ENCODE measurements around the gene RPL39L.
"Not testable (repeated sequence)": the region's sequence is repeated elsewhere in the genome, so short reads cannot be mapped to it uniquely, and the experiment has no call there.

The RPL39L gene

GRCh38 chr3:187145149-187145895, 6.0 kb upstream of the RPL39L start:
- no peak for DNase-seq (ENCODE audit: extremely low read depth in 1 of 2, low read depth in 1 of 2)

- DNase-seq (ENCODE audit: extremely low read depth in 1 of 2, low read depth in 1 of 2), result no peak
These were observed 578 bp upstream of the RPL39L start for GRCh38 chr3:187139895-187140253.

- no peak for DNase-seq (ENCODE audit: extremely low read depth in 1 of 2, low read depth in 1 of 2)
These were observed 2.4 kb downstream of the RPL39L start for GRCh38 chr3:187136936-187137335.

GRCh38 chr3:187136337-187136736, 3.0 kb downstream of the RPL39L start:
- no peak for DNase-seq (ENCODE audit: extremely low read depth in 1 of 2, low read depth in 1 of 2)

GRCh38 chr3:187135172-187135690, 4.1 kb downstream of the RPL39L start:
- not testable (repeated sequence) for DNase-seq (ENCODE audit: extremely low read depth in 1 of 2, low read depth in 1 of 2)

- DNase-seq (ENCODE audit: extremely low read depth in 1 of 2, low read depth in 1 of 2), result not testable (repeated sequence)
These were observed 6.1 kb downstream of the RPL39L start for GRCh38 chr3:187133181-187133580.

GRCh38 chr3:187132666-187133065, 6.6 kb downstream of the RPL39L start:
- DNase-seq (ENCODE audit: extremely low read depth in 1 of 2, low read depth in 1 of 2), result no peak

- DNase-seq (ENCODE audit: extremely low read depth in 1 of 2, low read depth in 1 of 2), result no peak
These were observed 7.3 kb downstream of the RPL39L start for GRCh38 chr3:187131981-187132380.

GRCh38 chr3:187130346-187131066, 8.8 kb downstream of the RPL39L start:
- no peak for DNase-seq (ENCODE audit: extremely low read depth in 1 of 2, low read depth in 1 of 2)

- no peak for DNase-seq (ENCODE audit: extremely low read depth in 1 of 2, low read depth in 1 of 2)
These were observed 13.8 kb downstream of the RPL39L start for GRCh38 chr3:187125319-187126031.

GRCh38 chr3:187122261-187122660, 17.0 kb downstream of the RPL39L start:
- no peak for DNase-seq (ENCODE audit: extremely low read depth in 1 of 2, low read depth in 1 of 2)

- DNase-seq (ENCODE audit: extremely low read depth in 1 of 2, low read depth in 1 of 2), result no peak
These were observed 19.0 kb downstream of the RPL39L start for GRCh38 chr3:187120326-187120725.

- no peak for DNase-seq (ENCODE audit: extremely low read depth in 1 of 2, low read depth in 1 of 2)
These were observed 24.8 kb downstream of the RPL39L start for GRCh38 chr3:187114511-187114910.

- no peak for DNase-seq (ENCODE audit: extremely low read depth in 1 of 2, low read depth in 1 of 2)
These were observed 26.1 kb downstream of the RPL39L start for GRCh38 chr3:187112934-187113793.

- no peak for DNase-seq (ENCODE audit: extremely low read depth in 1 of 2, low read depth in 1 of 2)
These were observed 29.1 kb downstream of the RPL39L start for GRCh38 chr3:187110156-187110555.

GRCh38 chr3:187107989-187108388, 31.3 kb downstream of the RPL39L start:
- DNase-seq (ENCODE audit: extremely low read depth in 1 of 2, low read depth in 1 of 2), result no peak

GRCh38 chr3:187105700-187106099, 33.6 kb downstream of the RPL39L start:
- no peak for DNase-seq (ENCODE audit: extremely low read depth in 1 of 2, low read depth in 1 of 2)

GRCh38 chr3:187104933-187105332, 34.4 kb downstream of the RPL39L start:
- no peak for DNase-seq (ENCODE audit: extremely low read depth in 1 of 2, low read depth in 1 of 2)

- DNase-seq (ENCODE audit: extremely low read depth in 1 of 2, low read depth in 1 of 2), result no peak
These were observed 35.0 kb downstream of the RPL39L start for GRCh38 chr3:187104342-187104741.

- no peak for DNase-seq (ENCODE audit: extremely low read depth in 1 of 2, low read depth in 1 of 2)
These were observed 36.0 kb downstream of the RPL39L start for GRCh38 chr3:187103251-187103650.
